G401.6 (cell line): Measurements from ENCODE around the gene SSB.
A peak's percentile ranks its signal among the peaks of the same experiment; 100 is the strongest.
"Not testable (repeated sequence)": the region's sequence is repeated elsewhere in the genome, so short reads cannot be mapped to it uniquely, and the experiment has no call there.

Source experiments
- FAIRE-seq: peaks from 2 replicates; lab custom pipeline; 2012; peaks lifted over from hg19 to GRCh38; lab: Jason Lieb, UNC

SSB gene

DNA sequence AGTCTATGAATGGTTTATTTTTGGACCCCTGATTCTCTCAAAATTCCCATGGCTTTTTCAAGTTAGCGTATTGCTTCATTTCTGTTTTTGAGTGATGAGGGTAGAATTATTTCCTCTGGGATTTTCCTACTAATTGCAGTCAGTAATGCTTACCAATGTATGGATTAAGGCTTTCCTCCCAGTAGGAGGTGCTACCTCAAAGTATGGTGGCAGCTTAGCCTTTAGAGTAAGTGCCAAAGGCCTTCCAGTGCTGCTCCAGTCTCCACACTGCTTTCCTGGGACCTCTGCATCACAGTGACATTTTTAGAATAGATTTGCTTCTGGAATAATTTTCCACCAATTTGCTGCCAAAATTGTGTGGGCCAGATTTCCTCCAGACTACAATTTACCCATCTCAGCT lies 16.2 kb upstream of the SSB start:
- no peak for FAIRE-seq

DNA sequence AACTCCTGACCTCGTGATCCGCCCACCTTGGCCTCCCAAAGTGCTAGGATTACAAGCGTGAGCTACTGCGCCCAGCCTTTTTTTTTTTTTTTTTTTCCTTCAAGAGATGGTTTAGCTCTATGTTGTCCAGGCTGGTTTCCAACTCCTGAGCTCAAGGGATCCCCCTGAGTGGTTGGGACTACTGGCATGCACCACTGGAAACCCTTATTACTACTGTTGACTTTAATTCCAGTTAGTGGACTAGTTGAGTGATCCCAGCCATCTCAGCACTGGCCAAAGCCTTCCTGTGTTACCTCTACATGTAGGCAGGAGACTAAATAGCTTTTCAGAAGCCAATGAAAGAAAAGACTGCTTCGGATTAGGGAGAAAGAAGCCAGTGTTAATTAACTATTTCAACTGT lies 8.1 kb upstream of the SSB start:
- no peak for FAIRE-seq

DNA sequence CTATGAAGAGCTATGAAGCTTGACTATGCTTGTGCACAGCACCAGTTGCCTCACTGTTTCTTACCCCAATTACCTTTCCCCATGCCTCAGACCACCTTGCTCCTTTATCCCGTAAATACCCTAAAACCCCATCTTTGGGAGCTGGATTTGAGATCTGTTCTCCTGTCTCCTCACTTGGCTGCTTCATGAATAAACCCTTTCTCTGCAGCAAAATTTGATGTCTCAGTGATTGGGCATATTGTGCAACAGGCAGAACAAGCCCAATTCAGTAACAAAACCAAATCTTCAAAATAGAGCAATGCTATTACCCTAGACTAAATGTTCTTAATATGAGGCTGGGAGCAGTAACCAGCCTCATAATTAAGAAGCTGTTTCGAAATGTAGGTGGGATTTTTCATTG lies 3.5 kb upstream of the SSB start:
- no peak for FAIRE-seq

DNA sequence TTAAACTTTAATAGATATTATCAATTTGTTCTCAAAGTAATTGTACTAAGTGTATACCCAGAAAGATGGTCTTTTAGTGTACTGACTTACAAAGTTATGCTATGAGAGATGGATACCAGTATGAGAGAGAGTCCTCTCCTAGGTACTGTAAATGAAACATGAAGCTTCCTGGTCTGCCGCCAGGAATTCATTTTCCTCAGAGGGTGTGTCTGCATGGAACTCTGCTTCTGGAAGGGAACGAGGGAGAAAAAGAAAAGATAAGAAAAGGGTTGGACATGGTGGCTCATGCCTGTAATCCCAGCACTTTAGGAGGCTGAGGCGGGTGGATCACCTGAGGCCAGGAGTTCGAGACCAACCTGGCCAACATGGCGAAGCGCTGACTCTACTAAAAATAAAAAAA lies 2.2 kb upstream of the SSB start:
- FAIRE-seq, result no peak

DNA sequence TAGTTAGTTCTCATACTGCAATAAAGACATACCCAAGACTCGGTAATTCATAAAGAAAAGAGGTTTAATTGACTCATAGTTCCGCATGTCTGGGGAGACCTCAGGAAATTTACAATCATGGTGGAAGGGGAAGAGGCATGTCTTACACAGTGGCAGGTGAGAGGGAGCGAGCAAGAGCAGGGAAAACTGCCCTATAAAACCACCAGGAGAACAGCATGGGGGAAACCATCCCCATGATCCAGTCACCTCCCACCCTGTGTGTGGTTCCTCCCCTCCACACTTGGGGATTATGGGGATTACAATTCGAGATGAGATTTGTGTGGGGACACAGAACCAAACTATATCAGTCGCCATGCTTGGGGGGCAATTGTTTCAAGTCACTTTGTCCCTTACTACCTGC lies 1.1 kb upstream of the SSB start:
- FAIRE-seq, result no peak

DNA sequence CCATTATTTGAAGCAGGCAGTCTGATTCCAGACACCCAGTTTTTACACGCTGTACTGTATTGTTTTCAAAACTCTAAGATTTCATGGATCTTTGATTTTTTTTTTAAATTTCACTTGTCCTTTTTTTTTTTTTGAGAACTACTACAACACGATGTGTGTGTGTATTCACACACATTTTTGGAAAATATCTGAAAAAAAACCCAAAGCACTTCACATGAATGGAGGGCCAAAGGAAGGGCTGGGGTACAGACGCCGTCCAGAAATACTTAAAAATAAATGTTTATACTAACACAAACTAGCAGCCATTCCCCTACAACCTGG lies 314 bp upstream of the SSB start:
- no peak for FAIRE-seq

DNA sequence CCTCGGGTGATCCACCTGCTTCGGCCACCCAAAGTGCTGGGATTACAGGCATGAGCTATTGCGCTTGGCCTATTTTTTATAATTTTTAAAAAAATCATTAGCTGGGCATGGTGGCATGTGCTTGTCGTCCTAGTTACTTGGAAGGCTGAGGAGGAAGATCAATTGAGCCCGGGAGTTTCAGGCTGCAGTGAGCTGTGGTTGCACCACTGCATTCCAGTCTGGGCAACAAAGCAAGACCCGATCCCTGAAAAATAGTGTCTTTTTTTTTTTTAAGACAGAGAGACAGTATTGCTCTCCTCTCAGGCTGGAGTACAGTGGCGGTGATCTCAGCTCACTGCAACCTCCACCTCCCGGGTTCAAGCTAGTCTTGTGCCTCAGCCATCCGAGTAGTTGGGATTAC lies 4.8 kb downstream of the SSB start:
- FAIRE-seq, result no peak

DNA sequence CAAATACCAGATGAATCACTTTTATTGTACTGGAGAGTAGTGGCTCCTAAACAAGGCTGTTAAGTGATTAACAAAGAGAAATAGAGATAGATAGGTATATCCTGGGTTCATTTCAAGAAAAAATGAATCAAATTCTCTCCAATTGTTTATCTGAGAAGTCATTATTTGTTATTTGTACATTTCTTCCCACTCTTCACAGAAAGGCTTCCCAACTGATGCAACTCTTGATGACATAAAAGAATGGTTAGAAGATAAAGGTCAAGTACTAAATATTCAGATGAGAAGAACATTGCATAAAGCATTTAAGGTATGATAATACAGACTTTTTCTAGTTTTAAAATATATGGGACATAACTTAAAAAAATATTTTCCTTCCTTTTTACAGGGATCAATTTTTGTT lies 7.9 kb downstream of the SSB start:
- peak; percentile 60 for FAIRE-seq

DNA sequence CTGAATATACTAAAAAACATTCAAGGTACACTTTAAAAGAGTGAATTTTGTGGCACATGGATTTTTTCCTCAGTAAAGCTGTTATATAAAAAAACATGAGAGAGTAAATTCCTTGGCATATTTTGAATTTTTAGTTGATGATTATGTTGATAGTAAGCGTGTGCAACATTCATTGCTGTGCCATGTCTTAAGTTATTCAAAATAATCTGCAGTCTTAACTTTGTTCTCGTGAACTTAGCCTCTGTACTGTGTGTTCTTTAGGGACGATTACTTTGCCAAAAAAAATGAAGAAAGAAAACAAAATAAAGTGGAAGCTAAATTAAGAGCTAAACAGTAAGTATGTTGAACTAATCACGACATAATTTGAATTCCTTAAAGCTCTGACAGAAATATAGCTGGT lies 9.6 kb downstream of the SSB start:
- FAIRE-seq, result peak; percentile 53

DNA sequence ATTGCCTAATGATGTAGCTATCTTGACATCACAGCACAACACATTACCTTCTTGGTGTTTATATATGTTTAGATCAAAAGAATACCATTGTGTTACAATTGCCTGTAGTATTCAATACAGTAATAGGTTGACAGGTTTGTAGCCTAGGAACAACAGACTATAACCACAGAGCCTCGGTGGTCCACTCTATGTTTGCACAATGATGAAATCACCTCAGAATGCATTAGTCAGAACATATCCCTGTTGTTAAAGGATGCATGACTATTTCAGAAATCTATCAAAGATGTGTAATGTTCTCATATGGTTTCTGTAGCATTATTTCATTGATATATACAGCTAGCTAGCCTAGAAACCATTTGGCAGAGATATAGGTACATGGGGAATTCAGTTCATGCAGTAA lies 17.2 kb downstream of the SSB start:
- FAIRE-seq, result no peak

DNA sequence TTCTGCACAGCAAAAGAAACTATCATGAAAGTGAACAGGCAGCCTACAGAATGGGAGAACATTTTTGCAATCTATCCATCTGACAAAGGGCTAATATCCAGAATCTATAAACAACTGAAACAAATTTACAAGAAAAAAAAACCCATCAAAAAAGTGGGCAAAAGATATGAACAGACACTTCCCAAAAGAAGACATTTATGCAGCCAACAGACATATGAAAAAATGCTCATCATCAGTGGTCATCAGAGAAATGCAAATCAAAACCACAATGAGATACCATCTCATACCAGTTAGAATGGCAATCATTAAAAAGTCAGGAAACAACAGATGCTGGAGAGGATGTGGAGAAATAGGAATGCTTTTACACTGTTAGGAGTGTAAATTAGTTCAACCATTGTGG lies 18.3 kb downstream of the SSB start:
- not testable (repeated sequence) for FAIRE-seq

DNA sequence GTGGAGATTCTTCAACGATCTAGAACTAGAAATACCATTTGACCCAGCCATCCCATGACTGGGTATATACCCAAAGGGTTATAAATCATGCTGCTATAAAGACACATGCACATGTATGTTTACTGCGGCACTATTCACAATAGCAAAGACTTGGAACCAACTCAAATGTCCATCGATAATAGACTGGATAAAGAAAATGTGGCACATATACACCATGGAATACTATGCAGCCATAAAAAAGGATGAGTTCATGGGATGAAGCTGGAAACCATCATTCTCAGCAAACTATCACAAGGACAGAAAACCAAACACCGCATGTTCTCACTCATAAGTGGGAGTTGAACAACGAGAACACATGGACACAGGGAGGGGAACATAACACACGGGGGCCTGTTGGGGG lies 18.7 kb downstream of the SSB start:
- FAIRE-seq, result not testable (repeated sequence)

DNA sequence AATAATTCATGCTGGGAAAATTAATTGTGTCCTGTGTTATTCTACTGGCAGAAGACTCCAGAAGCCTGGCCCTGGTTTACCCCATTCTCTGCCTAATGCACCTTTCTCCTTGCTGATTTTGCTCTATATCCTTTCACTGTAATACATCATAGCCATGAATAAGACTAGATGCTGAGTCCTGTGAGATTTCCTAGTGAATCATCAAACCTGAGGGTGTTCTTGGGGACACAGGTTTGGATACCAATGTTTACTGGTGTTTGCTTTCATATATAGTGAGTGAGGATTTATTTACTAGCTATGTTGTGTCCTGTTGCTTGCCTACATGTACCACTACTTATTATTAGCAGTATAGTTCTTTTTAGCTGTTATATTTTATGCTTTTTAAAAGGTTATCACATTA lies 19.6 kb downstream of the SSB start:
- no peak for FAIRE-seq

DNA sequence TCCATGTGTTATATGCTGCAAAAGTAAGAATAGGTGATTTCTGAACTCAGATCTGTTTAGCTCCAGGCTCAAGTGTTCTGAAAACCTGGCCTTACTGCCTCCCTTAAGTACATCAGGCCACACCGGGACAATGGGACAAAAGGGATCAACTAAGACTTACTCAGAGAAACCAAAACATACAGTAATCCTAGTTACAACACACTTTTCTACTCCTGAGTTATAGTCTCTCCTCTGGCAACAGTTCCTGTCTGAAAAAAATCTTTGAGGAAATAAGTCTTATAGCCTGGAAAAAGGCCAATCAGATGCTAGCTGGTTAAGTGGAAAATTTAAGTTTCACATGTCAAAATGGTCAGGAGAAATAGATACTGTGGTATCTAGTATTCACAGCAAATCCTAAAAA lies 20.4 kb downstream of the SSB start:
- FAIRE-seq, result no peak

DNA sequence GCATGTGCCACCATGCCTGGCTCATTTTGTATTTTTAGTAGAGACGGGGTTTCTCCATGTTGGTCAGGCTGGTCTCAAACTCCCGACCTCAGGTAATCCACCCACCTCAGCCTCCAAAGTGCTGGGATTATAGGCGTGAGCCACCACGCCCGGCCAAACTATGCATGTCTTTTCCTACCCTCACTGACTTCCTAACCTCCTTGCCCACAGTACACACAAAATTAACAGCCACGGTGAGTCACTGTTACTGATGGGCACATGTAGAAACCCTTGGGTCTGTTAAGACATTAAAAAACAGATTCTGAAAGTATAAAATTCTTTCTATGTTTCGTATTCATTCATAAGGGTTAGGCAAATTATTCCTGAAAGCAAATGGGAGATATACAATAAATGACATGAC lies 21.4 kb downstream of the SSB start:
- peak; percentile 25 for FAIRE-seq

DNA sequence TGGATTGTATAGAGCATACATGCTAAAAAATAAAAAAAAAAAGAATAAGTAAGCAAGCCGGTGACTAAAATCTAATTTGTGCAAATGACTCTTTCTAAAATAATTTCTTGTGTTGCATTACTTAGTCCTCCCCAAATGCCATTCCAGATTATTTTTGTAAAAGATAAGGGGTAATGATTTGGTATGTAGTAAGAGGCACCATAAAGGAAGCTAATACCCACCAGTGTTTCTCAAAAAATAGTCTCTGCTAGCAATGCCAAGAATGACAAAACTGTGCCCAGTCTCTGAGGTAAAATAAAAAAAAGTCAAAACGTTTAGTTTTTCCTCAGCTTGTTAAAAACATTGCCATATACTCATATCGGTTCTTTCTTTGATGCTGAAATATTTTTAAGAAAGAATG lies 23.4 kb downstream of the SSB start:
- no peak for FAIRE-seq

DNA sequence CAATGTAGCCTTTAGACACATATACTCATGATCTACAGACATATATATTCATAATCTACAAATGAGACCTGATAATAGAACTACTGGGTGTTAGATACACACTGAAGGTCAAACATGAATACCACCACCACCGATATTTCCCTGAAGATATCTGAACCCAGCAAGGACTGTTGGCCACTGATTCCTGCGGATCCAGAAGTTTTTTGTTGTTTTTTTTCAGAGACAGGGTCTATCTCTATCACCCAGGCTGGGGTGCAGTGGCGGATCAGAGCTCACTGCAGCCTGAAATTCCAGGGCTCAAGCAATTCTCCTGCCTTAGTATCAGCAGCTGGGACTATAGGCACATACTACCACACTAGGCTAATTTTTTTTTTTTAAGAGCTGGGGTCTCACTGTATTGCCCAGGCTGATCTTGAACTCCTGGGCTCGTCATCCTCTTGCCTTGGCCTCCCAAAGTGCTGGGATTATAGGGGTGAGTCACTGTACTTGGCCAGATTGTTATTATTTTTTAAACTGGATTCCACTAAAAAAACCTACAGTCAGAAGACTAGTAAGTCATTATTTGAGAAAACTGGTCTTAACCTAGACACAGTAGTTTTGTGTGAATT lies 24.2 kb downstream of the SSB start:
- no peak for FAIRE-seq

DNA sequence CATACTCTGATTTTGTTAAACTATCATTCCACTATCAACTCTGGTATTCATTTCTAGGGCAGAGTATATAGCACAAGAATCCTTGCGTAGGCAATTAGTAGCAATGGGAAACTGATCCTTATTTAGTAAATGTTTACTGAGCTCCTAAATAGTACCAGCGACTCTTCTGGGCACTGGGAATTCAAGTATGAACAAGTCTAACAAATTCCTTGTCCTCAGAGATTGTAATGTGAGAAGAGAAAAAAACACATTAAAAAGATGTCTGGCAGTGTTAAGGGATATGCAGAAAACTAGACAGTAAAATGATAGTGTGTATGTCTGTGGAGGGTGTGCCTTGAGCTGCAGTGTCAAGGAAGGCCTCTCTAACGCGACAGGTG lies 25.3 kb downstream of the SSB start:
- no peak for FAIRE-seq

DNA sequence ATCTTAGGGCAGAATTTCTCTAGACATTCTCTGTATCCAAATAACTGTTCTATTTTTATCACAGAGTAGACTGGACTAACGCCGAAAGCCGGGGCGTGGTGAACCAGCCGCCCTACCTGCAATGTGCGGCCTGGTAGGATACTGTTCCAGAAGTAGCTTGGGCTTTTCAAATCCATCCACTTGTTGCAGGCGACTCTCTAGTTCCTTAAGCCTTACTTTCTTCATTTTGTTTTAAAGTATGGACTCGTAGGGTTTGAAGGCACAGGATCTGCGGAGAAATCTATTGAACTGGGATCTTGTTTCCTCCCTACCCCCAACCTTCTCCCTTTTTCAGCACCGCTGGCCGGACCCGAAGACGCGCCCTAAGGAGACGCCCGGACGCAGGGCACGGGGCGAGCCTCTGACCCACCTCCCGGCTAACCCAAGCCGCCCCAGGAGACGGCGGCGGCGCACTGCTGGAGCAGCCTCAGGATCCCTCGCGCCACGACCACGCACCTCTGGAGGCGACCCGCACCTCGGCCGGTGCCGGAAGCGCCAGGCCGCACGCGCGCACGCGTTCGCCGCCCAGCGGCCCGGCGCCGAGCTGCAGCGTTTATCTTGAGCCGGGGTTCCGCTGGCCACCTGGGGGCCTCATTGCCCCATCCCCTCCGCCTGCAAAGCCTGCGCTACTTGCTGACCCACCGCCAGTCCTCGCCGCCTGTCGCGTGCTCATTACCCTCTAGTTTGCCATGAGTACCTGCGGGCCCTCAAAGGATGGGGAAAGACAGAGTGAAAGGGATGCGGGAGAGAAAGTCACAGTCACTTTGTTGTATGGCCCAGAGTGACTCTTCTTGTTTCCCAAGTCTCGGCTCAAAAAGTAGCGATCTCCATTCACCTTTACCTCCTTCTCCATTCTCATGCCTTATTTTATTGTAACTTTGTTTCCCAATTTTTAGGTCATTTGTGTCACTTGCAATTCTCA lies 26.0 kb downstream of the SSB start, which contains the start of gene METTL5:
METTL5 (minus strand) TSS at position 533 of the 961 bp plus-strand sequence; CDS start at position 225, 308 bp downstream.
- FAIRE-seq, result no peak

DNA sequence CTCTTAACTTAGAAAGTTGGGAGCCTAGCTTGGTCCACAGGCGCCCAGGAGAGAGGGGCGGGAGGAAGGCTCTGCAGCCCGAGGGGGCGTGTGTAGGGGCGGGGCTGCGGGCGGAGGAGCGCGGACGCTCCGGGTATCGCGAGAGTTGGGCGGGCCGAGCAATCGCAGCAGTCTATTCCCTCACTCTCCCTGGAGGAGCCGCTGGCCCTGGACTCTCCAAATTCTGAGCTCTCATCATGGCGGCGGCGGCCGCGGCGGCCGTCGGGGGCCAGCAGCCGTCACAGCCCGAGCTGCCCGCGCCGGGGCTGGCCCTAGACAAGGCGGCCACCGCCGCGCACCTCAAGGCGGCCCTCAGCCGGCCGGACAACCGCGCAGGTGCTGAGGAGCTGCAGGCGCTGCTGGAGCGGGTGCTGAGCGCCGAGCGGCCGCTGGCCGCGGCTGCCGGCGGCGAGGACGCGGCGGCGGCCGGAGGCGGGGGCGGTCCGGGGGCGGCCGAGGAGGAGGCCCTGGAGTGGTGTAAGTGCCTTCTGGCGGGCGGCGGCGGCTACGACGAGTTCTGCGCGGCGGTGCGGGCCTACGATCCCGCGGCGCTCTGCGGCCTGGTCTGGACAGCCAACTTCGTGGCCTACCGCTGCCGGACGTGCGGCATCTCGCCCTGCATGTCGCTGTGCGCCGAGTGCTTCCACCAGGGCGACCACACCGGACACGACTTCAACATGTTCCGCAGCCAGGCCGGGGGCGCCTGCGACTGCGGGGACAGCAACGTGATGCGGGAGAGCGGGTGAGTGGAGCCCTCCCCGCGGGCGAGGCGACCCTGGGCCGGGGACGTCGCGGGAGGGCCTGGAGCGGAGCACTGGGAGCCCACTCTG lies 28.8 kb downstream of the SSB start, which contains the start of gene UBR3:
UBR3 (plus strand) TSS at position 183 of the 869 bp plus-strand sequence; CDS start at position 237, 54 bp downstream.
- FAIRE-seq, result peak; percentile 77

DNA sequence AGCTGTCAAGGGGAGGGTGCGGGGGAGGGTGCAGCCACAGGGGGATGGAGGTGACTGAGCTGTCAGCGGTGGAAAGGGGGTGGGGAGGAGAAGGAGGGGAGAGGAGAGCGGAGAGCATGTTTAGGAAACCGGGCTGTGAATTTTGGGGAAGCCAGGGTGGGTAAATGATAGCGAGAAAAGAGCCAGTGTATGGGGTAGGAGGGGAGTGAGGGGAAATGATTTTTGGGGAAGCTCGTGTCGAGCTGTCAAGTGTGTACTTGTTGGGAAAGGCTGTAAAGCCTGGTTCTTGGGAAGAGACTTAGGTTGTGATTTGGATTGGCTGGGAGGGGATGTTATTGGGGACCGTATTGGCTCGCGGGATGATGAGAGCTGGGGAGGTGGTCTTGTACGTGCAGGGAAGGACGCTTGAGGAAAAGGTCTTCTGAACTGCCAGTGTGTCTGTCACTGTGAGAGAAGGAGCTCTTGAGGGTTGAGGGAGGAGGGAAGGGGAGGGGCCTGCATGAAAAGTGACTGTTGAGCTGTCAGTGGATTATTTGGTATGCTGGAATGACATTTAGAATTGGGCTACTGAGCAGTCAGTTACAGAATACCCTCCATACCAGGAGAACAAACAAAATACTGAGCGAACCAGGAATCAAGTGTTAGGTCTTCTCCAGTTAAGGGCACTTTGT lies 29.6 kb downstream of the SSB start:
- no peak for FAIRE-seq

DNA sequence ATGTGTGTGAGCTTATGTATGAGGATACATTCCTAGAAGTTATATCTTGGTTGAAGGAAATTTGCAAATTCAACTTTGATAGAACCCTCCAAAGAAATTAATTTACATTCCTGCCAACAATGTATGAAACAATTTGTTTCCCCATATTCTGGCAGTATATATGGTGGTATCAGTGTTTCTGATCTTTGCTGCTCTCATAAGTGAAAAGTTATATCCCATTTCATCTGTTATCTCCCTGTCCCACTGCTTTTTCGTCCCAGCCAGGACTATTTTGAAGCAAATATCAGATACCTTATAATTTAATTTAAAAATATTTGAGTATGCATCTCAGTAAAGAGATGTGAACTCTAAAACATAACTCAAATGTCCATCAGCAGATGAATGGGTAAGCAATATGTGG lies 35.7 kb downstream of the SSB start:
- no peak for FAIRE-seq
